Activated CD4-positive, CD25-positive, alpha-beta regulatory T cell treated with anti-CD3 and anti-CD28 coated beads, Interleukin-2, amount 50 U/mL, for 24 hours (primary cell): ENCODE results near the gene PSTK.

ENCODE experiments used
- ATAC-seq, 2 donors: fragments of 150-1000 bp; cut with Tn5 transposase; one replicate each; pipeline ENCODE4 v1.10.0; 2021; ENCODE audit warnings: mild to moderate bottlenecking in 1 of 2, moderate library complexity in 1 of 2

The PSTK gene

DNA sequence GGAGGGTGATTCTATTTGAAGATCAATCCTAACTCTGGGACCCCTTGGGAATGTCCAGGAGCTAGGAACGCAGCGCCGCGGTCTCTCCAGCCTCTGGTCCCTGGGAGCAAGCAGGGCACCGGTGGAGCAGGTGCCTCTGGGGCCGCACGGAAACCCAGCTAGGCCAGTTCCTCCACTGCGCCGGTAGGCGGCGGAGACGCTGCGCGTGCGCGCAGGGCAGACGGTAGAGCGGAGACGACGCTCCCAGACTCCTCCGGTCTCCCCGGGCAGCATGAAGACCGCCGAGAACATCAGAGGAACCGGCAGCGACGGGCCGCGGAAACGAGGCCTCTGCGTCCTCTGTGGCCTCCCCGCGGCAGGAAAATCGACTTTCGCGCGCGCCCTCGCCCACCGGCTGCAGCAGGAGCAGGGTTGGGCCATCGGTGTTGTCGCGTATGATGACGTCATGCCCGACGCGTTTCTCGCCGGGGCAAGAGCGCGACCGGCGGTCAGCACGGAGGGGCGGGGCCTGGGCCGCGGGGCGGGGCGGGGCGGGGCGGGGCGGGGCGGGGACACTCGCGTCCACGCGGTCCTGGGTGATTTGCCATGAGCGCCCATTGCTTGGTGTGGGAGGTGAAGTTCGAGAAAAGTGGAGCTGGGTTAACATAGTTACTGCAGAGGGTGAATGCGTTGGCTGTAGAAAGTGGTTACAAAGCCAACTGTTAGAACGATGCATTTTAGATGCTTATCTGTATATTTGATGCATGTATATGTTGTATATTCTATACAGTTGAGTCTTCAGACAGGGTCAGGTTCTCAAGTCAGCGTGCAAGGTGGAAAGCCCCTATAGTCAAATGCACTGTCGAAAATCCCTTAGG, at the start of gene PSTK:
PSTK (plus strand) TSS at position 193 of the 857 bp plus-strand sequence; CDS start at position 272, 79 bp downstream.
- ATAC-seq = peak; percentile 96 to 97

DNA sequence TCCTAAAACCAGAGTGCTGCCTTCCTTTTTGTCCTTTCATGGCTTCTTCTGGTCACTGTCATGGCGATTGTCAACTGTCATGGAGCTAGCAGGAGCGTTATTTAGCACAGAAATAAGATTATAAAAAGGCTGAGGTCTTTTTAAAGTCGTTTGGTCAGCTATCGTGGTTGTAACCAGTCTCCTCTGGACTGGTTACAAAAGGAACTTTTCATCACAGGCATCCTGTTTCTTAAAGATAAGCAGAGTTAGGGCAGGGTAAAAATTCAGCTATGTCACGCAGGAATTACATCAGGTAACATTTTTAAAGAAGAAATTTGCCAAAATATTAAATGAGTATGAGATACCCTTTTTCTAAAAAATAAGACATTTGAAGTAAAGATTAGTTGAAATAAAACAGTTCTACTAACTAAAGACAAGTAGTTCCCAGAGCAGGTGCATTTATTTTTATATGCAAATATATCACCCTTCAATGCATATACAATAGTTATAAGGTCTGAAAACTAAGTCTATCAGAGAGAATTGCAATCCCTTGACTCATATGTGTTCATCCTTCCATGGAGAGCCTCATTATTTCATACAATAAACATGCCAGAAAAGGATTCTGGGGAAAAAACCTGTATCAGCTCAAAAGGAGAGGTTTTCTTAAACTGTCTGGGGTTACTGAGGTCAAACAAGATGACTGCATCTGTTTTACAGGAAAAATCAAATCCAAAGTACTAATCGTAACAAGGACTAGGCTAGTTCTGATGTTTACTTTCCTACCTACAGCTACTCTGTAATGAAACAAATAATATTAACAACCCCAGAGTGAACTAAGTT, 48.9 kb upstream of the PSTK start:
- ATAC-seq = no peak

- ATAC-seq = no peak
Measured at GRCh38 chr10:122939133-122939855, 40.9 kb upstream of the PSTK start.

GRCh38 chr10:122939856-122940543, 40.2 kb upstream of the PSTK start:
- ATAC-seq = no peak

DNA sequence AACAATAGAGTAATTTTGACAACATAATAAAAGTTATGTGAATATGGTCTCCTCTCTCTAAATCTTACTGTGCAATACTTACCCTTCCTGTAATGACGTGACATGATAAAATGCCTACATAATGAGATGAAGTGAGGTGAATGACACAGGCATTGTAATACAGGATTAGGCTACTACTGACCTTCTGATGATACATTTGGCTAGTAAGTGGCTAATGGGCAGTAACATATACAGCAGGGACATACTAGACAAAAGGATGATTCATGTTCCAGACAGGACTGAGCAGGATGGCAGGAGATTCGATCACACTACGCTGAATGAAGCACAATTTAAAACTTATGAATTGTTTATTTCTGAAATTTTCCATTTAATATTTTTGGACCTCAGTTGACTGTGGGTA, 30.9 kb upstream of the PSTK start:
- no peak for ATAC-seq

GRCh38 chr10:122953902-122954730, 26.1 kb upstream of the PSTK start, which contains the start of gene C10orf88:
Gene C10orf88 (minus strand): TSS chr10:122954227. CDS start chr10:122954178, 49 bp downstream.
- peak; percentile 99 for ATAC-seq

DNA sequence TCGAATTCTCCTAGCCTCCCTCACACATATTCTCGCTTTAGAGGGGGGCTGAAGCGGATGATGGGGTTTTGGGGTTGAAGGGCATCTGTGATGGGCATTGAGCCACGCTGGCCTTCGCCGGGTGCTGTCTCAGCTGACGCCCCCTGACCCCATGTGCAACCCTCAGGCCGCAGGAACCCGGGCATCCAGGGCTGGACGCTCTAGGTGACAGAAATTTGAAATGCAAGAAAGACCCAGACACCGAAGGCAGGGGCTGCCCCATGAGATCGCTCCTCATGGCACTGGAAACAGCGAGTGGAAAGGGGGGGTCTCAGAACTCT, 25.5 kb upstream of the PSTK start:
- no peak for ATAC-seq

- no peak for ATAC-seq
Measured at GRCh38 chr10:122955892-122956291, 24.3 kb upstream of the PSTK start.

DNA sequence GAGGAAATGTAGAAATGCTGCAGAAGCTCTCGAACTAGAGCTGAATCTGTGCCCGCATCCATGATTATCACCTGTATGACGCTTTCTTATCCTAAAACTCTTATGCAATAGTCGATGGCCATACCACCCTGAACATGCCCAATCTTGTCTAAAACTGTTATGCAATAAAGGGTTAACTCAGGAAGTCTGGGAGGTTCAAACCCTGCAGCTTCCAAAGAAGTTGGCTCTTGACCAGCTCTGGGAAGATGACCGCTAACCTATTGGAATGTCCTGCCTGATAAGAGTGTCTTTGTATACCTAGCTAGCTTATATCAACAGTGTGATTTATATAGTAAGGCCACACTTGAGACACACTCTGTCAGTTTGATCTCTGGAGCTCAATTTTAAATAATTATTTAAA, 22.7 kb upstream of the PSTK start:
- ATAC-seq = no peak

GRCh38 chr10:122962405-122962804, 17.8 kb upstream of the PSTK start:
- no peak for ATAC-seq

DNA sequence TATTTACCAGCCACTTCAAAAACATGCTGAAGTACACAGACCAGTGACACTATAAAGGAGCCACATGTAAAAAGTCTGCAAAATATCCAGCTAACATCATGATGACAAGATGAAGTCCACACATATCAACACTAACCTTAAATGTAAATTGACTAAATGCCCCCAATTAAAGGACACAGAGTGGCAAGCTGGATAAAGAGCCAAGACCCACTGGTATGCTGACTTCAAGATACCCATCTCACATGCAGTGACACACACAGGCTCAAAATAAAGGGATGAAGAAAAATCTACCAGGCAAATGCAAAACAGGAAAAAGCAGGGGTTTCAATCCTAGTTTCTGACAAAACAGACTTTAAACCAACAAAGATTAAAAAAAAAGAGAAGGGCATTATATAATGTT, 13.3 kb upstream of the PSTK start:
- ATAC-seq = no peak

GRCh38 chr10:122968698-122969097, 11.5 kb upstream of the PSTK start:
- ATAC-seq = no peak

DNA sequence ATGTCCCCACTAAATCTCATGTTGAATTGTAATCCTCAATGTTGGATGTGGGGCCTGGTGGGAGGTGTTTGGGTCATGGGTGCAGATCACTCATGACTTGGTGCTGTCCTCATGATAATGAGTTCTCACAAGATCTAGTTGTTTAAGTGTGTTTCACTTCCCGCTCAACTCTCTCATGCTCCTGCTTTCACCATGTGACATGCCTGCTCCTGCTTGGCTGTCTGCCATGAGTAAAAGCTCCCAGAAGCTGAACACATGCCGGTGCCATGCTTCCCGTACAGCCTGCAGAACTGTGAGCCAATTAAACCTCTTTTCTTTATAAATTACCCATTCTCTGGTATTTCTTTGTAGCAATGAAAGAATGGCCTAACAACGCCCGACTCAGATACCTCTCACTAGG, 6.2 kb upstream of the PSTK start:
- ATAC-seq = no peak

- ATAC-seq = no peak
Measured at GRCh38 chr10:122974543-122975064, 5.6 kb upstream of the PSTK start.

DNA sequence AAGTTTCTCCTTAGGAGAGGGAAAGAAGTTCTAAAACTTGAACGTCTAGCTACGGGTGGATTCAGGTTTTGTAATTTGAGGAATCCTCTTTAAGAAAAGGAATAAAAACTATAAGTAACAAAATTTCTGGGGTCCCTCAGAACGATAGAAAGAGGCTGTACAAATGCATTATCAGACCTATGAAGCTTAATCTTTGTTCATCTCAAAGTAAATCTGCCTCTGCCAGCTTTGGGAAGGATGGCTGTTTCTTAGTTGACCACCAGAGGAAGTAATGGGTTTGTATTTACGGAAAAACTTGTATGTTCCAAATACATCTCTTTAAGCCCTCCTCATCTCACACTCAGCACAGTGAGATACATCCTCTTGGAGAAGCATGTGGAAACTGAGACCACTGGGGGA, 864 bp downstream of the PSTK start:
- no peak for ATAC-seq

DNA sequence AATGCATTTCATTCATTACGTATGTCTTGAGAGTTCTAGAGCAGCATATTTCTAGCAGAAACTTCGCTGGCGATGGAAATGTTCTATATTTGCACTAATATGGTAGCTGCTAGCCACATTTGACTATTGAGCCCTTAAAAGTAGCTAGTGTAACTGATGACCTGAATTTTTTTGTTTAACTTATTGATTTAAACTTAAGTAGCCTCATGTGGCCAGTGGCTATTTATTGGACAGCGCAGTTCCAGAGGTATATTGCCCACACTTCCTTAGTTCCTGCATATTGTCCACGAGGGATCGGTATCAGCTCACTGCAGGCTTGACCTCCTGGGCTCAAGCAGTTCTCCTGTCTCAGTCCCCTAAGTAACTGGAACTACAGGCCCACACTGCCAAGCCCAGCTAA, 3.7 kb downstream of the PSTK start:
- no peak for ATAC-seq

GRCh38 chr10:122984708-122985107, 4.5 kb downstream of the PSTK start:
- no peak for ATAC-seq

GRCh38 chr10:122986335-122986734, 6.1 kb downstream of the PSTK start:
- no peak for ATAC-seq

DNA sequence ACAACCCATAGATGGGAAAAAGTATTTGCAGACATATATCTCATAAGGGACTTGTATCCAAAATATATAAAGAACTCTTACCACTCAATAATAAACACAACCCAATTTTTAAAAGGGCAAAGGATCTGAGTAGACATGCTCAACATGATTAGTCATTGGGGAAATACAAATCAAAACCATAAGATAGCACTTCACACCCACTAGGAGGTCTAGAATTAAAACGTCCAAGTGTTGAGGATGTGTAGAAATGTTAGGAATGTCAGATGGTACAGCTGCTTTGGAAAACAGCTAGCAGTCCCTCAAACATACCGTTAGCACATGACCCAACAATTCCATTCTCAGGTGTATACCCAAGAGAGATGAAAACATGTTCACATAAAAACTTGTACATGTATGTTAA, 8.3 kb downstream of the PSTK start:
- ATAC-seq = no peak

- no peak for ATAC-seq
Measured at GRCh38 chr10:122990278-122990677, 10.1 kb downstream of the PSTK start.

DNA sequence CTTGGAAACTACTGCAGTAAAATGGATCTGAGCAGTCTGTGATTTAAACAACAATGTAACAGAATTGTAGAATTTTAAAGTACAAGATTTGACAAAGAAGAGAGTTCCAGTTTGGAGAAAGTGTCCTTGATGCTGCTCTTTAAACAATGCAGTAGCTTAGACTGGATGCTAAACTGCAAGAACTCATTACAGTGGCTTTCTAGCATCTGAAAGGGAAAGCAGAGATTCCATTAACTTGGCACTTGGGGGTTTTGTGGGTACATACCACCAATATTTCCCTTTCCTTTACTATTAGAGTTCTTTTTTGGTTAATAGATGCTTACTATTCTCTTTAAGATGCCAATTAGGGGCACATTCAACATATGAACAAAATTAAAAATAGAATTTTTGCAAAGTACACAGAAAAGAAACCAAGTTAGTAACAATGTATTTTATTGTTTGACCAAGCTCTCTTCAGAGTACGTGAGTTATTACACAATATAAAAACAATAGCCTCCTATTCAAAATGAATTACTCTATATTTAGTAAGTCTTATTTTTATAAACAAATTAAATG, 11.9 kb downstream of the PSTK start:
- no peak for ATAC-seq
